Prostate gland (tissue), 2 donors: Measurements from ENCODE around the gene LRFN3. TPM values are rescaled to one million over a fixed set of nuclear protein-coding genes. Genes with fewer than 3 reads are reported as not detected.
"Not testable (repeated sequence)": the region's sequence is repeated elsewhere in the genome, so short reads cannot be mapped to it uniquely, and the experiment has no call there.

ENCODE experiments used
- DNase-seq: peaks from one replicate; pipeline ENCODE4 v3.0.0-alpha.2; 2019; ENCODE audit warnings: low spot score
- H3K27ac ChIP-seq, 2 donors: fragments of 200-600 bp; sonication (generic); 2 replicates each; pipeline ENCODE4 v1.5.1; 2017 to 2019
- H3K27me3 ChIP-seq: fragments of 200-600 bp; sonication (generic); replicated peaks from 2 replicates; pipeline ENCODE4 v1.5.1; 2019; ENCODE audit not compliant: insufficient read depth
- H3K36me3 ChIP-seq, 2 donors: fragments of 200-600 bp; sonication (generic); 1 replicate in 1 of 2; 2 replicates in 1 of 2; pipeline versions ENCODE4 v1.5.1 to v1.8.1; 2017 to 2019
- H3K4me1 ChIP-seq: fragments of 200-600 bp; sonication (generic); replicated peaks from 2 replicates; pipeline ENCODE4 v1.5.1; 2019
- H3K4me3 ChIP-seq, 2 donors: fragments of 200-600 bp; sonication (generic); 2 replicates each; pipeline ENCODE4 v1.5.1; 2017 to 2019
- H3K9me3 ChIP-seq: fragments of 200-600 bp; sonication (generic); 2 replicates; pipeline ENCODE4 v1.5.1; 2017
- POLR2A ChIP-seq: fragments of 450-650 bp; IDR thresholded peaks from one replicate; pipeline ENCODE4 v1.6.1; 2016; ENCODE audit warnings: antibody characterized with exemption, mild to moderate bottlenecking
- POLR2AphosphoS5 ChIP-seq: sonication (generic); formaldehyde crosslinking; IDR thresholded peaks from one replicate; pipeline ENCODE4 v1.6.1; 2017; ENCODE audit warnings: antibody characterized with exemption
- WGBS: methylation state at CpG from one replicate; pipeline ENCODE4 v1.1.5; 2018; 5-methylcytosine and 5-hydroxymethylcytosine counted together
- intact Hi-C: fragments of 100-400 bp; cut with DNase I; formaldehyde crosslinking; loops from one replicate; pipeline ENCODE4 v1.14.2; 2022
- total RNA-seq, 2 donors: library from RNA; depleted of rRNA; stranded (reverse); fragments of >200 nt; gene quantifications; one replicate each; pipeline ENCODE4 v1.1.0, GENCODE V29; 2016
- TF ChIP-seq, protein P1 (sequence below), 4 experiments: fragments of 200-600 bp in 2 of 4; fragments of 450-650 bp in 2 of 4; sonication (generic) in 2 of 4; IDR thresholded peaks; 1 replicate in 3 of 4; 2 replicates in 1 of 4; pipeline ENCODE4 v1.5.1; 2016 to 2019; ENCODE audit warnings: antibody characterized with exemption in 4 of 4, mild to moderate bottlenecking in 2 of 4, moderate library complexity in 2 of 4

The LRFN3 gene
- total RNA-seq, 2 donors from 2014 or later: 21.7 to 32.3 TPM

DNA sequence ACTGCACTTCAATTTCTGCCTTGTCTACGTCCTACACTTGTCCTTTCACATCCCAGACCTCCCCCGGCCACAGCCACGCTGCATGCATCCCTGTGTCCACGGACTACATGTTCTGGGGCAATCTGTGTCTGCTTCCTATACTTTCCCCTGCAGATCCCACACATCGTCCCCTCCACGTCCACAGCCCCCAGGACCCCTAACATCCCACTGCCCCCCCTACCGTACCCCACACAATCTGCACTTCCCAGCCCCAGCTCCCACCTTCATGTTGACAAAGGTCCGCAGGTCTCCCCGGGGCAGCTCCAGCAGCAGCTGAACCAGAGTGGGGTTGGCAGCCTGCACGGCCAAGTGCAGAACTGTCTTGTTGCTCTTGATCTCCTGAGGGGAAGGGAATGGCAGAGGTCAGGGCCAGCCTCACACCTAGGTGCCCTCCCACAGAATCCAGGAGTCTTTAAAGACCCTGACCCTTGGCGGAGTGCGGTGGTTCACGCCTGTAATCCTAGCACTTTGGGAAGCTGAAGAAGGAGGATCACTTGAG lies 46.0 kb upstream of the LRFN3 start:
- no peak for DNase-seq
- Histone ChIP-seq H3K4me1 (no peaks in the 10 kb centered on the region), H3K9me3 (no peaks in the 10 kb centered on the region), H3K36me3 (peaks cover 8 to 19% of the 10 kb centered on the region in 2 donors), H3K4me3 (no peak overlapping the region), H3K27me3 (no peaks in the 10 kb centered on the region), H3K27ac (no peak overlapping the region)
- 91% methylated on average over 13 of the region's 13 CpGs for WGBS
- intact Hi-C loops: no loop called here
- TF ChIP-seq, protein P1, sequence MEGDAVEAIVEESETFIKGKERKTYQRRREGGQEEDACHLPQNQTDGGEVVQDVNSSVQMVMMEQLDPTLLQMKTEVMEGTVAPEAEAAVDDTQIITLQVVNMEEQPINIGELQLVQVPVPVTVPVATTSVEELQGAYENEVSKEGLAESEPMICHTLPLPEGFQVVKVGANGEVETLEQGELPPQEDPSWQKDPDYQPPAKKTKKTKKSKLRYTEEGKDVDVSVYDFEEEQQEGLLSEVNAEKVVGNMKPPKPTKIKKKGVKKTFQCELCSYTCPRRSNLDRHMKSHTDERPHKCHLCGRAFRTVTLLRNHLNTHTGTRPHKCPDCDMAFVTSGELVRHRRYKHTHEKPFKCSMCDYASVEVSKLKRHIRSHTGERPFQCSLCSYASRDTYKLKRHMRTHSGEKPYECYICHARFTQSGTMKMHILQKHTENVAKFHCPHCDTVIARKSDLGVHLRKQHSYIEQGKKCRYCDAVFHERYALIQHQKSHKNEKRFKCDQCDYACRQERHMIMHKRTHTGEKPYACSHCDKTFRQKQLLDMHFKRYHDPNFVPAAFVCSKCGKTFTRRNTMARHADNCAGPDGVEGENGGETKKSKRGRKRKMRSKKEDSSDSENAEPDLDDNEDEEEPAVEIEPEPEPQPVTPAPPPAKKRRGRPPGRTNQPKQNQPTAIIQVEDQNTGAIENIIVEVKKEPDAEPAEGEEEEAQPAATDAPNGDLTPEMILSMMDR (IDR thresholded peaks at IDR 0.05): no peak
- TF ChIP-seq POLR2AphosphoS5: no peak
- TF ChIP-seq POLR2A: no peak

DNA sequence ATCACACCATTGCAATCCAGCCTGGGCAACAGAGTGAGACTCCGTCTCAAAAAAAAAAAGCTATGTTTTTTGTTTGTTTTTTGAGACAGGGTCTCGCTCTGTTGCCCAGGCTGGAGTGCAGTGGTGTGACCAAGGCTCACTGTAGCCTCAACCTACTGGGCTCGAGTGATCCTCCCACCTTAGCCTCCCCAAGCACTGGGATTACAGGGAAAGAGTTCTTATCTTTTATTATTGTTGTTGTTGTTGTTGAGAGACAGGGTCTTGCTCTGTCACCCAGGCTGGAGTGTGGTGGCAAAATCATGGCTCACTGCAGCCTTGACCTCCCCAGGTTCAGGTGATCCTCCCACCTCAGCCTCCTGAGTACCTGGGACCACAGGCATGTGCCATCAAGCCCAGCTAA lies 44.4 kb upstream of the LRFN3 start:
- intact Hi-C loops, H3K27ac ChIP-seq, H3K27me3 ChIP-seq, H3K4me3 ChIP-seq, H3K4me1 ChIP-seq, DNase-seq, H3K9me3 ChIP-seq: not testable (repeated sequence)
- WGBS: 97% methylated on average over 3 of the region's 3 CpGs
- H3K36me3 ChIP-seq: peaks cover 8 to 19% of the 10 kb centered on the region in 2 donors

DNA sequence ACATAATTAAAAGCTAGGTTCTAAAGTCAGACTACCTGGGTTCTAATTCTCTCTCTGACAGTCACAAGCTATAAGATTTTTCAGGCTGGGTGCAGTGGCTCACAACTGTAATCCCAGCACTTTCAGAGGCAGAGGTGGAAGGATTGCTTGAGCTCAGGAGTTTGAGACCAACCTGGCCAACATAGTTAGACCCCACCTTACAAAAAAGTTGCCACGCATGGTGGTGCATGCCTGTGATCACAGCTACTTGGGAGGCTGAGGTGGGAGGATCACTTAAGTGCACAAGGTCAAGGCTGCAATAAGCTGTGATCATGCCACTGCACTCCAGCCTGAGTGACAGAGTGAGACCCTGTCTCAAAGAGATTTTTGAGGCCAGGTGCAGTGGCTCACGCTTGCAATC lies 41.8 kb upstream of the LRFN3 start:
- H3K27ac ChIP-seq: no peak overlapping the region
- WGBS: 100% methylated on average over 2 of the region's 2 CpGs
- H3K9me3 ChIP-seq: no peaks in the 10 kb centered on the region
- peaks cover 3 to 5% of the 10 kb centered on the region in 2 donors for H3K36me3 ChIP-seq
- TF ChIP-seq POLR2AphosphoS5 (no peak), POLR2A (no peak)
- TF ChIP-seq, protein P1 (IDR thresholded peaks at IDR 0.05): no peak
- H3K27me3 ChIP-seq: no peaks in the 10 kb centered on the region
- intact Hi-C loops: no loop called here
- no peak for DNase-seq
- no peak overlapping the region for H3K4me3 ChIP-seq
- H3K4me1 ChIP-seq: no peaks in the 10 kb centered on the region

DNA sequence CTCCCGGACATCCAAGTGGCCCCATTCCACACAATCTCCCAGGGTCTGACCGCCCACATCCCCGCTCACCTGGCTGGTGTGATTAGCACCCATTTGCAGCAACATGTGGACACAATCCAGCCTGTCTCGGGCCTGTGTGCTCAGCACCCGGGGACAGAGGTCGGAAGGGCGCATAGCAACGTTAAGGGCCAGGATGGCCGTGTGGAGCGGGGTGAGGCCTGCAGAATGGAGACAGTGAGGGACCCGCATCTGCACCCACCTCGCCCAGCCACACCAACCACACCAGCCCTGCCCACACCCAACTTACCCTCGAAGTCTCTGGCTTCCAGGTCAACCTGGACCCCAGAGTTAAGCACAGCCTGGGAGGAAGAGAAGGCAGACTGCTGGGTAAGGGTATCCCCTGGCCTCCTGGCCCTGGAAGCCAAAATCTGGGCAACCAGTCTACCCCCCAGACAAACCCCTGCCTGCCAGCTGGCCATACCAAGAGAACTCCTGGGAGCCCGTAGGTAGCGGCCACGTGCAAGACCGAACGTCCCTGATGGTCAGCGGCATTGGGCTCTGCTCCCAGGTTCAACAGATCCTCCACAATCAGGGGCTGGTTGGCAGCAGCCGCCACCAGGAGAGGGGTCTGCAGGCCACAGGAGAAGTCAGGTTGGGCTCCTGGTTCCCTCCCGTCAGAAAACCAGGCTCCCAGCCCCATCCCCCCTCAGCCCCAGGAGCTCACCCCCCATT lies 40.1 kb upstream of the LRFN3 start:
- no peaks in the 10 kb centered on the region for H3K36me3 ChIP-seq

DNA sequence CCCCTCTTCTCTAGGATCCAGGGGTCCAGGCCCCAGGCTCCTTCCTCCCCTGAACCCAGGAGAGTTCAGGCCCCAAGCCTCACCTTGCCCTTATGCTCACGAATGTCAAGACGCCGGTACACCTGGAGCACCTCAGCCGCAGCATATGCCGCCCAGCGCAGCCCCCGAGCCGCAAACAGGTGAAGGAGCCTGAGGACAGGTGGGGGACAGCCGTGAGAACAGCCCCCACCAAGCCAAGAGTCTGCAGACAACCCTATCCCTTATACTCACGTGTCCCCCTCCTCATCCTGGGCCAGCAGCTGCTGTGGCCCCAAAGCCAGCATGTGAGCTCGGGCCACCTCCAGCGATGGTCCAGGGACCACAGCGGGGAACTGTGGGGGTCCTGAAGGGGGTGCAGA lies 39.5 kb upstream of the LRFN3 start:
- H3K9me3 ChIP-seq: no peaks in the 10 kb centered on the region
- no peak overlapping the region for H3K27ac ChIP-seq
- no peaks in the 10 kb centered on the region for H3K27me3 ChIP-seq
- TF ChIP-seq POLR2AphosphoS5: no peak
- TF ChIP-seq, protein P1 (IDR thresholded peaks at IDR 0.05): no peak
- H3K4me3 ChIP-seq: no peak overlapping the region
- 92% methylated on average over 13 of the region's 13 CpGs for WGBS
- no peak for DNase-seq
- no peaks in the 10 kb centered on the region for H3K4me1 ChIP-seq
- no peaks in the 10 kb centered on the region for H3K36me3 ChIP-seq
- intact Hi-C loops: no loop called here

More for the DNA sequence above, 40.1 kb upstream of the LRFN3 start:
- DNase-seq: no peak
- H3K27ac ChIP-seq: no peak overlapping the region
- no peak overlapping the region for H3K4me3 ChIP-seq
- 92% methylated on average over 17 of the region's 21 CpGs for WGBS
- H3K27me3 ChIP-seq: no peaks in the 10 kb centered on the region
- H3K9me3 ChIP-seq: no peaks in the 10 kb centered on the region
- intact Hi-C loops: no loop called here
- no peaks in the 10 kb centered on the region for H3K4me1 ChIP-seq
- TF ChIP-seq POLR2AphosphoS5 (no peak), POLR2A (no peak)
- TF ChIP-seq, protein P1 (IDR thresholded peaks at IDR 0.05): no peak
